Body of pancreas (tissue), 4 donors: ENCODE results near the gene MCAT. TPM values are rescaled to one million over a fixed set of nuclear protein-coding genes. Genes with fewer than 3 reads are reported as not detected.

Experiments used
- ATAC-seq: fragments of 150-250 bp; one replicate; pipeline ENCODE4 v1.9.1; 2016
- DNase-seq, 4 donors: peaks; one replicate each; pipeline ENCODE4 v3.0.0-alpha.2; 2019
- H3K27ac ChIP-seq, 4 donors: fragments of 200-600 bp; sonication (generic); 1 replicate in 3 of 4; 2 replicates in 1 of 4; pipeline versions ENCODE4 v1.5.1 to v1.6.1; 2016 to 2019; ENCODE audit warnings: mild to moderate bottlenecking in 1 of 4, mixed read lengths in 1 of 4, moderate library complexity in 1 of 4
- H3K27me3 ChIP-seq, 2 donors: fragments of 200-600 bp; sonication (generic); one replicate each; pipeline ENCODE4 v1.6.0; 2016; ENCODE audit warnings: mild to moderate bottlenecking in 1 of 2
- H3K36me3 ChIP-seq, 2 donors: fragments of 200-600 bp; sonication (generic); replicated peaks in 1 of 2; 2 replicates each; pipeline ENCODE4 v1.5.1; 2016; ENCODE audit warnings: low read depth in 2 of 2; ENCODE audit not compliant: insufficient read depth in 1 of 2
- H3K4me1 ChIP-seq: fragments of 200-600 bp; sonication (generic); one replicate; pipeline ENCODE4 v1.6.0; 2016
- H3K4me3 ChIP-seq, 2 donors: fragments of 200-600 bp; sonication (generic); 1 replicate in 1 of 2; 2 replicates in 1 of 2; pipeline ENCODE4 v1.5.1; 2016 to 2019
- H3K9me3 ChIP-seq, 3 donors: fragments of 200-600 bp; sonication (generic); 1 replicate in 2 of 3; 2 replicates in 1 of 3; pipeline ENCODE4 v1.5.1; 2016
- POLR2A ChIP-seq, 3 donors: fragments of 450-650 bp; IDR thresholded peaks; one replicate each; pipeline ENCODE4 v1.6.1; 2016; ENCODE audit warnings: antibody characterized with exemption in 3 of 3, mild to moderate bottlenecking in 2 of 3
- WGBS, 2 donors: methylation state at CpG; one replicate each; pipeline ENCODE4 v1.1.5; 2017; 5-methylcytosine and 5-hydroxymethylcytosine counted together
- intact Hi-C: fragments of 100-400 bp; cut with DNase I; formaldehyde crosslinking; loops from one replicate; pipeline ENCODE4 v1.15.1; 2023
- total RNA-seq, 2 donors: library from RNA; depleted of rRNA; stranded (reverse); fragments of >200 nt; gene quantifications; one replicate each; pipeline ENCODE4 v1.1.0, GENCODE V29; 2016
- TF ChIP-seq, protein P1 (sequence below), 7 experiments: fragments of 450-650 bp in 4 of 7; fragments of 200-600 bp in 3 of 7; sonication (generic) in 3 of 7; IDR thresholded peaks; one replicate each; pipeline ENCODE4 v1.5.1; 2016 to 2019; ENCODE audit warnings: antibody characterized with exemption in 7 of 7

The MCAT gene, protein sequence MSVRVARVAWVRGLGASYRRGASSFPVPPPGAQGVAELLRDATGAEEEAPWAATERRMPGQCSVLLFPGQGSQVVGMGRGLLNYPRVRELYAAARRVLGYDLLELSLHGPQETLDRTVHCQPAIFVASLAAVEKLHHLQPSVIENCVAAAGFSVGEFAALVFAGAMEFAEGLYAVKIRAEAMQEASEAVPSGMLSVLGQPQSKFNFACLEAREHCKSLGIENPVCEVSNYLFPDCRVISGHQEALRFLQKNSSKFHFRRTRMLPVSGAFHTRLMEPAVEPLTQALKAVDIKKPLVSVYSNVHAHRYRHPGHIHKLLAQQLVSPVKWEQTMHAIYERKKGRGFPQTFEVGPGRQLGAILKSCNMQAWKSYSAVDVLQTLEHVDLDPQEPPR
- total RNA-seq = 10 to 100 TPM; 28.8 to 50.8 TPM

DNA sequence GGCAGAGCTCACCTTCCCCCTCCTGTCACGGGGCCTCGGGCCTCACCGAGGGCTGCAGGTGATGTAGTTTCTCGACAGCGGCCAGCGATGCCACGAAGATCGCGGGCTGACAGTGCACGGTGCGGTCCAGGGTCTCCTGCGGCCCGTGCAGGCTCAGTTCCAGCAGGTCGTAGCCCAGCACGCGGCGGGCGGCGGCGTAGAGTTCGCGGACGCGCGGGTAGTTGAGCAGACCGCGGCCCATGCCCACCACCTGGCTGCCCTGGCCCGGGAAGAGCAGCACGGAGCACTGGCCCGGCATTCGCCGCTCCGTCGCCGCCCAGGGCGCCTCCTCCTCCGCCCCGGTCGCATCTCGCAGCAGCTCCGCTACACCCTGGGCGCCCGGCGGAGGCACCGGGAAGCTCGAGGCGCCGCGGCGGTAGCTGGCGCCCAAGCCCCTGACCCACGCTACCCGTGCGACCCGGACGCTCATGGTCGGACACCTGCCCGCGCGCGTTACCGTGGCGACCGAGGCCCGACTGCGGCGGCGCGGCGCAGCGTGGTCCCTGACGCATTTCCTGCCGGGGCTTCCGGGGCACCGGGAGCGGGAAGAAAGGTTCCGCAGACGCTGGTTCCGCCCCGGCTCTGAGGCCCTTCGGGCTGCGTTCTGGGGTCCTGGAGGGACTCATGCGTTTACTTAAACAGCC lies at the start of gene MCAT:
Gene MCAT (minus strand): TSS at position 519 of the 683 bp plus-strand sequence. CDS start 50 bp downstream, at position 469.
- Histone ChIP-seq H3K4me1 (peaks cover 15% of the 10 kb centered on the region), H3K4me3 (peak within 1 kb of the TSS; percentile 62 to 94), H3K36me3 (no peaks in the 10 kb centered on the region), H3K27ac (peak within 1 kb of the TSS; percentile 18 to 77 (median 74)), H3K9me3 (no peaks in the 10 kb centered on the region), H3K27me3 (no peaks in the 10 kb centered on the region)
- 0% methylated on average over 65 of the region's 83 CpGs; no CpG with 5 or more reads in 1 of the 2 donors for WGBS, 2 donors
- intact Hi-C loops = no loop called here
- DNase-seq (peak; percentile 85 to 90 (median 86)), ATAC-seq (peak; percentile 96)
- TF ChIP-seq POLR2A (IDR thresholded peaks at IDR 0.05) = peak; percentile 28 to 69 (median 58)
- TF ChIP-seq, protein P1, sequence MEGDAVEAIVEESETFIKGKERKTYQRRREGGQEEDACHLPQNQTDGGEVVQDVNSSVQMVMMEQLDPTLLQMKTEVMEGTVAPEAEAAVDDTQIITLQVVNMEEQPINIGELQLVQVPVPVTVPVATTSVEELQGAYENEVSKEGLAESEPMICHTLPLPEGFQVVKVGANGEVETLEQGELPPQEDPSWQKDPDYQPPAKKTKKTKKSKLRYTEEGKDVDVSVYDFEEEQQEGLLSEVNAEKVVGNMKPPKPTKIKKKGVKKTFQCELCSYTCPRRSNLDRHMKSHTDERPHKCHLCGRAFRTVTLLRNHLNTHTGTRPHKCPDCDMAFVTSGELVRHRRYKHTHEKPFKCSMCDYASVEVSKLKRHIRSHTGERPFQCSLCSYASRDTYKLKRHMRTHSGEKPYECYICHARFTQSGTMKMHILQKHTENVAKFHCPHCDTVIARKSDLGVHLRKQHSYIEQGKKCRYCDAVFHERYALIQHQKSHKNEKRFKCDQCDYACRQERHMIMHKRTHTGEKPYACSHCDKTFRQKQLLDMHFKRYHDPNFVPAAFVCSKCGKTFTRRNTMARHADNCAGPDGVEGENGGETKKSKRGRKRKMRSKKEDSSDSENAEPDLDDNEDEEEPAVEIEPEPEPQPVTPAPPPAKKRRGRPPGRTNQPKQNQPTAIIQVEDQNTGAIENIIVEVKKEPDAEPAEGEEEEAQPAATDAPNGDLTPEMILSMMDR (IDR thresholded peaks at IDR 0.05) = no peak

DNA sequence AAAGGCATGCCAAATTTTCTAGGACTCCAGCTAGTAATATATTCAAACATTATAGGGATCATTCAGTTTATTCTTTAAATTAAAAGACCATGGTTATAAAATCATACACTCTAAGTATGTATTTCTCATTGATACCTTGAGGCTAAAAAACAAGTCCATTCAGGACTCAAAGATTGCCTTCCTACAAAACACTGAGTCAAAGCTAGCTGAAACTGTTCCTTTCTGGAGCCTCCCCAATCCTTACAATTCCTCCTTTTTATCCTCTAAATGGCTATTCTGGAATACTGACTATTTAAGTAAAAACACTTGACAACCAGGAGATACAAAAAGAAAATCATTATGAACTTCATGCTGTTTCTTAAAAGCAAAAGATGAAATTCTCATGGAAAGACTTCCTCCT lies 48.6 kb upstream of the MCAT start:
- TF ChIP-seq, protein P1 (IDR thresholded peaks at IDR 0.05) = no peak
- no peak for TF ChIP-seq POLR2A (IDR thresholded peaks at IDR 0.05)
- Histone ChIP-seq H3K4me1 (no peaks in the 10 kb centered on the region), H3K9me3 (no peaks in the 10 kb centered on the region), H3K27me3 (no peaks in the 10 kb centered on the region), H3K27ac (no peak overlapping the region), H3K36me3 (no peaks in the 10 kb centered on the region), H3K4me3 (no peak overlapping the region)
- DNase-seq (no peak), ATAC-seq (no peak)
- intact Hi-C loops = no loop called here

DNA sequence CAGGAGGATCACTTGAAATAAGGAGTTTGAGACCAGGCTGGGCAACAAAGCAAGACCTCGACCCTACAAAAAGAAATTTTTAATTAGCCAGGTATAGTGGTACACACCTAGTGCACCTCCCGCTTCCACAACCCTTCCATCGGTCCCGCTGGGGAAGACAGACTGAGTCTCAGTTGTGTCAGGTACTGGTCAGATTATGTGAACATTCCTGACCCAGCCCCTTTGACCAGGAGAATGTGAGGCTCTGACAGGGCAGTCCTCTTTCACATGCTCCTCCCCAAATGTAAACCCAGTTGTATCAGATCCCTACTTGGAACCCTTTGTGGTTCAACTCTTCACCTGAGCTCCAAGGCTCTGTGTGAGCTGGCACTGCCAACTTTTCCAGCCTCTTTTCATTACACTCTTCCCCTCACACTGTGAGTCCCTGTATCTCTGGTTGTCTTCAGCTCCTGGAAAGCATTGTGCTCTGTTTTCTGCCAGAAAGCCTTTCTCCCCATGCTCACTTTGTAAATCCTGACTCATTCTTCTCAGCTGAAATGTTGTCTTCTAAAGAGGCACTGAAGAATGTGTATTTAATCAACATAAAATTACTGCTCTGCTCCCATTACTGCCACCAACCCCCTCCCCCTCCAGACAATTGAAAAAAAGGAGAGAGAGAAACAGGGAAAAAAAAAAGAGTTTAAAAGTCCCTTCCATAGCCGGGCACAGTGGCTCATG lies 45.8 kb upstream of the MCAT start:
- 82 to 87% methylated on average over 5 of the region's 5 CpGs for WGBS, 2 donors
- TF ChIP-seq, protein P1 (IDR thresholded peaks at IDR 0.05) = no peak
- no peak for TF ChIP-seq POLR2A (IDR thresholded peaks at IDR 0.05)
- no peak for DNase-seq
- intact Hi-C loops = no loop called here
- Histone ChIP-seq H3K9me3 (no peaks in the 10 kb centered on the region), H3K27me3 (no peaks in the 10 kb centered on the region), H3K27ac (no peak overlapping the region), H3K36me3 (no peaks in the 10 kb centered on the region), H3K4me1 (peaks cover 13% of the 10 kb centered on the region), H3K4me3 (no peak overlapping the region)
- no peak for ATAC-seq

DNA sequence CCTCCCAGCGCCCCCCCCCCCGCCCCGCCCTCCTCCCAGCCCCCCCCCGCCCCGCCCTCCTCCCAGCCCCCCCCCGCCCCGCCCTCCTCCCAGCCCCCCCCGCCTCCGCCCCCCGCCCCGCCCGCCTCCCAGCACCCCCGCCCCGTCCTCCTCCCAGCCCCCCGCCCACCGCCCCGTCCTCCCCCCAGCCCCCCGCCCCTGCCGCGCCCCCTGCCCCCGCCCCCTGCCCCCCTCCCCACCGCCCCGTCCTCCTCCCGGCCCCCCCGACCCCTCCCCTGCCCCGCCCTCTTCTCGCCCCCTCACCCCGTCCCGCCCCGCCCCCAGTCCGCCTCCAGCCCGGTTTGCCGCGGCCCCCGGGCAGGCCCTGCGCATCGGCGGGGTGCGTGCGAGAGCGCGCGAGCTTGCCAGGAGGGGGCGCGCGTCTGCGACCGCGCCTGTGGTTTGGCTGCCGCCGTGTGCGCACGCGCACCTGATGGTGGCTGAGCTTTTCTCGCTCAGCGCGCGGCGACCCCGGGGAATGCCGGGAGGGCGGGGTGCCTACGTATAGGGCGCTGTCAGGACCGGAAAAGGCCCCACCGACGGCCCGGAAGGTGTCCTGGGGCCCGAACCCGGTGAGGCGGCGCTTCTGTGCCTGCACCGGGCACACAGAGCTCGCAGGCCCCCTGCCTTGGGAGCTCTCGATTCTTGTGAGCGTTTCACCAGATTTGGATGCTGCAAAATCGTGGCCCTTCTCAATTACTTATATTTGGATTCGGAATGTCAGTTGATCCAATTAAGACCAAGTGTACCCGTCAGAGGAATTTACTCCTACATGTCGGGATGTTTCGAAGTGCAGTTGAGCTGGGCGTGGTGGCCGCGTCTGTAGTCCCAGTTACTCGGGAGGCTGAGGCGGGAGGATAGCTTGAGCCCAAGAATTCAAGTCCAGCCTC lies 44.2 kb upstream of the MCAT start:
- Histone ChIP-seq H3K36me3 (no peaks in the 10 kb centered on the region), H3K9me3 (no peaks in the 10 kb centered on the region), H3K27me3 (no peaks in the 10 kb centered on the region), H3K4me1 (peaks cover 13% of the 10 kb centered on the region), H3K27ac (peak overlapping the region; percentile 71 to 95 (median 84)), H3K4me3 (peak overlapping the region in 1 of 2 donors; percentile 34)
- TF ChIP-seq POLR2A (IDR thresholded peaks at IDR 0.05) = peak in 2 of 3 donors; percentile 71 to 81
- TF ChIP-seq, protein P1 (IDR thresholded peaks at IDR 0.05) = peak; percentile 47 to 97 (median 79)
- 6 to 17% methylated on average over 10 to 44 of the region's 86 CpGs for WGBS, 2 donors
- peak; percentile 97 for DNase-seq
- intact Hi-C loops = no loop called here
- peak; percentile 90 for ATAC-seq
